Hematopoietic multipotent progenitor cell treated with erythropoietin and hydrocortisone succinate and interleukin-3 and kit ligand, for 17 days (in vitro differentiated cells): ENCODE measurements around the gene CD84.
"Not testable (repeated sequence)": the region's sequence is repeated elsewhere in the genome, so short reads cannot be mapped to it uniquely, and the experiment has no call there.

Experiments
- DNase-seq: peaks from one replicate; pipeline ENCODE4 v3.0.0-alpha.2; 2015; ENCODE audit warnings: low spot score

CD84 gene

DNA sequence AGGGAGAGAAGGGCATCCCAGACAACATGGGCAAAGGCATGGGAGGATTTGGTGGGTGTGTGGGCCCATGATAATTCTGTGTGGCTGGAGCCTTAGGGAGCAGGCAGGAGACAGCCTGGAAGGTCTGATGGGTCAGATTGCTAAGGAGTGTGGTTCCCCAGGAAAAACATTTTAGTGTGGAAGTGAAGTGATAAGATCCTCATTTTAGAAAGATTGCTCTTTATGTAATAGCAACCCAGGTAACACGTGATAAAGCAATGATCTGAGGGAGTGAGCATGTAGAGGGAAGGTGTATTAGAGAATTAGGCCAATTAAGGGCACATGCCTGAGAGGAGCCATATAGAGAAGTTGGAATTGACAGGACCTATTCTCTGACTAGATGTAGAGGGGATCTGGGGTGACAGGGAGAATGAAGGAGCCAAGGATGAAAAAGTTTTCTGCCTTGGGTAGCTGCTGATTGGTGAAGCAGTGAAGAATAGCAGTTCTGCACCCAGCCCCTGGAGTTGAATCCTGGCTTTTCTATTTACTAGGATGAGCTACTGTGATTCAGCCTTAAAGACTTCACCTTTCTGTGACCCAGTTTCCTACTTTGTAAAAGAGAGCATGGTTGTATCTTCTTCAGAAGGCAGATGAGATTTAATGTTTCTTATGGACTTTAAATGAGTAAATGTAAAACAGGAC lies 37.5 kb downstream of the CD84 start:
- DNase-seq, result peak; percentile 42

DNA sequence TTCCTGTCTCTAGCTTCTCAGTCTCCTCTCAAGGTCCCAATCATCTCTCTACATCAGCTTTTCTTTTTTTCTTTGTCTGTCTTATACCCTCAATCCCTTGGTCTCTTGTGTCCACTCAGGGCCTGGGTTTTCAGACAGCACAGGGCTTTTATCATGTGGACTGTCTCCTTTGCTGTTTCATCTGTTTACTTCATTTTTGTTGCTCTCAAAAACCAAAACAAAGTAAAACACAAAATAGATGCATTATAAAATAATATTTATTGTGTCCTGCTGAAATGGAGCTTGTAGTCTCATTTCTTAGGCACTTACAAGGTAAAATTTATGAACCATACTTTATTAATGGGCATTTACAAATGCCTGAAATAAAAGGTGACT lies 38.5 kb downstream of the CD84 start:
- no peak for DNase-seq

DNA sequence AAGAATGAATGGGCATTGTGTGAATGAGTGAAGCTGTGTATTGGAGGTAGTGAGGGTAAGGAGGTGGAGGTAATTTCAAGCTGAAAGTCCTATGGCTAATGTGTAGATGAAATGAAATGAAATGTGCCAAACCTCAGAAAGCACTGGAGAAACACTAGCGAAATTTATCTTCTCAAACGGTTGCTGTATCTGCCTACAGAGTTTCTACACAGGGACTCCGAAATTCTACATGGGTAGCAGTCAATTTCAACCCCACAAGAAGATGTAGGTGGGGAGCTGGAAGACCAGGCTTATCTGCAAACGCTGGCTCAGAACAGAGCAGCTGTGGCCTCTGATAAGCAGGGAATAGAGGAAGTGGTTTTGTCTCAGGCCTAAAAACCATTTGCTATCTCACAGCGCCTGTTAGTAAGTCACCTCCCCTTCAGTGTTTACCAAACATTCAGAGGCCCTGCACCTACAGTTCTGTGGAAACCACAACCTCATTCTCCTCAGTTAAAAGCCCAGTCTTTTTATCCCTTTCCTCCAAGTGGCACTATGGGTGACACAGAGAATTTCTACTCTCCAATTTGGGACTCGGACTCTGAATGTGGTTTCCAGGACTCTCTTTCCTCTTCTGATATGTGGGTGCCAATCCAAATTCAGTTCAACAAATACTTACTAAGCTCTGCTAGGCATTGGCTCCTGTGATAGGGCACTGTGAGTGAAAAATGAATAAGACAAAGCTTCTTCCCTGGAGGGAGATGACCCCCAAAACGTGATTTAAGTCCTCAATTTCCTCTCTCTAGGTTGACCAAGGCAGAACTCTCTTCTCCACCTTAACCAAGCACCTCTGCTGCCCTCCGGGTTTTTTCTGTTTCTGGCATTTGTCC lies 39.1 kb downstream of the CD84 start:
- DNase-seq, result peak; percentile 88

DNA sequence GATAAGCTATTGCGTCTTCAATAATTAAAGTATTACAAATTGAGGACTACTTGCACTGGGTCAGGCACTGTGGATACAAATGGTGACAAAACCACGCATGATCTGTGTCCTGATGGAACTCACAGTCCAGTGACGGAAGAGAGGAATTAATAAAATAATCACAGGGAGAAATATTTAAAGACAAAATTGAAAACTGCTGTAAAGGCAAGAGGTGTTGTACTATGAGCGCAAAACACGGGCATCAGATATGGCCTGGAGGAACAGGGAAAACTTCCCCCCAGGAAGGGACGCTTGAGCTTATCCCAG lies 39.7 kb downstream of the CD84 start:
- no peak for DNase-seq

DNA sequence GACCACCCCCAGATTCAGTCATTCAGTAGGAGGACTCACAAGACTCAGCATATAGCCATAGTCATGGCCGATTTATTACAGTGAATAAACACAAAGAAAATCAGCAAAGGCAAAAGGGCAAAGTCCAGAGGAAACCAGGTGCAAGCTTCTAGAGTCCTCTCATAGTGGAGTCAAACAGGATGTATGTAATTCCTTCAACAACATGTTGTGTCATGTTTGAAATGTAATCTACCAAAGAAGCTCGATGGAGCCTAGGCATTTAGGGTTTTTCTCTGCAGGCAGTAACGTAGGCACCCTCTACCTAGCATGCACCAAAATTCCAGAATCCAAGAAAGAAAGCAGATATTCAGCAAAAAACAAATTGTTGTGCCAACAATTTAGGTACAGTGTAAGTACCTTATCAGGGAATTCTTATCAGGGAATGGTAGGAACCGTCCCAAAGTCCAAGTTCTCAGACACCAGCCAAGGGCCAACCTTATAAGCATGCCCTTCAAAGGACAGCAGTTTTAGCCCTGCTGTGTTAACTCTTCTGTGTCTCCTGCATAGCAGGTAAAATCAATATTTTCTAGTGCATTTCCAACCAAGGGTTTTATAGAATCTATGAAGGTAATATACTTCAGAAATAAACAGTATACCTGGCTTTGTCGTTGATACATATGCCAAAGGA lies 40.2 kb downstream of the CD84 start:
- DNase-seq, result peak; percentile 41

DNA sequence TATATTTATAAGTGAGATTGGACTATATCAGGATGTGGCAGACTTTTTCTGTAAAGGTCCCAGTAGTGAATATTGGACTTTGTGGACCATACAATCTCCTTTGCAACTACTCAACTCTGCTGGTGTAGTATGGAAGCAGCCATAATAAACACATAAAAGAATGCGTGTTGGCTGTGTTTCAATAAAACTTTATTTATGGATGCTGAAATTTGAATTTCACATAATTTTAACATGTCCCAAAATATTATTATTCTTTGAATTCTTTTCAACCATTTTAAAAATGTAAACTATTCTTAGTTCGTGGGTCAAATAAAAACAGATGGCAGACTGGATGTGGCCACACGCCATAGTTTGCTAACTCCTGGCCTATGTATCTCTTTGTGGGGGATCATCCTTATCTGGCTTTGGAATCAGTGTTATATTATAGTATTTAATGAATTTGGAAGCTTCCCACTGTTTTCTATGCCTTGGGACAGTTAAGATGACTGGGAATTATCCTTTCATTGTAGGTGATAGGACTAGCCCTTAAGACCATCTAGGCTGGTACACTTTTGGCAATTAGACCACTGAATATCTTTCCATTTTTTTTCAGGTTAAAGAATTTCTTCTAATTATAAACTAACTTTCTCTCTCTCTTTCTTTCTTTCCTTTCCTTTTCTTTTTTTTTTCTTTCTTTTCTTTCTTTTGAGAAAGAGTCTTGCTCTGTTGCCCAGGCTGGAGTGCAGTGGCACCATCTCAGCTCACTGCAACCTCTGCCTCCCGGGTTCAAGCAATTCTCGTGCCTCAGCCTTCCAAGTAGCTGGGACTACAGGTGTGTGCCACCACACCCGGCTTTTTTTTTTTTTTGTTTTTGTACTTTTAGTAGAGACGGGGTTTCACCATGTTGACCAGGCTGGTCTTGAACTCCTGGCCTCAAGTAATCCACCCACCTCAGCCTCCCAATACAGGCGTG lies 41.3 kb downstream of the CD84 start:
- no peak for DNase-seq

DNA sequence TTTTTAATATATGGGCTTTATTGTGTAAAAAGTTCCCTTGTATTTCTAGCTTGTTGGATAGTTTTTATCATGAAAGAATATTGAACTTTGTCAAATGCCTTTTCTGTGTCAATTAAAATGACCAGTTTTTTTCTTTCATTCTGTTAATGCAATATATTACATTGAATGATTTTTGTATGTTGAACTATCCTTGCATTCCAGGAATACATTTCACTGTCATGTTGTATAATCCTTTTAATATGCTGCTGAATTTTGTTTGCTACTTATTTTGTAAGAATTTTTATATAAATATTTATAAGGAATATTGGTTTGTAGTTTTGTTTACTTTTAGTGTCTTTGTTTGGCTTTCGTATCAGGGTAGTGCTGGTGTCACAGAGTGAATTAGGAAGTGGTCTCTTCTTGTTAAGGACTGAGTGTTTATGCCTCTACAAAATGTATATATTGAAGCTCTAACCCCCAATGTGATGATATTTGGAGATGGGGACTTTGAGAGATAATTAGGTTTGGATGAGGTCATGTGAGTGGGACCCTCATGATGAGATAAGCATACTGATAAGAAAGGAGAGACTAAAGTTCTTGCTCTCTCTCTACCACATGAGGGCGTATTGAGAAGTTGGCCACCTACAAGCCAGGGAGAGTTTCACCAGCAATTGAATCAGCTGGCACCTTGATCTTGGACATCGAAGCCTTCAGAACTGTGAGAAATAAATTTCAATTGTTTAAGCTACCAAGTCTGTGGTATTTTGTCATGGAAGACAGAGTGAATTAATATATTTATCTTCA lies 44.3 kb downstream of the CD84 start:
- DNase-seq, result no peak

DNA sequence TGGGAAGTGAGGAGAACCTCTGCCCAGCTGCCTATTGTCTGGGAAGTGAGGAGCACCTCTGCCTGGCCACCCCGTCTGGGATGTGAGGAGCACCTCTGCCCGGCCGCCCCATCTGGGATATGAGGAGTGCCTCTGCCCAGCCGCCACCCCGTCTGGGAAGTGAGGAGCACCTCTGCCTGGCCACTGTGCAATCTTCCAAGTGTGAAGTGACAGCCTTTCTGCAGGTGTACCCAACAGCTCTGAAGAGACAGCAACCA lies 46.8 kb downstream of the CD84 start:
- not testable (repeated sequence) for DNase-seq

DNA sequence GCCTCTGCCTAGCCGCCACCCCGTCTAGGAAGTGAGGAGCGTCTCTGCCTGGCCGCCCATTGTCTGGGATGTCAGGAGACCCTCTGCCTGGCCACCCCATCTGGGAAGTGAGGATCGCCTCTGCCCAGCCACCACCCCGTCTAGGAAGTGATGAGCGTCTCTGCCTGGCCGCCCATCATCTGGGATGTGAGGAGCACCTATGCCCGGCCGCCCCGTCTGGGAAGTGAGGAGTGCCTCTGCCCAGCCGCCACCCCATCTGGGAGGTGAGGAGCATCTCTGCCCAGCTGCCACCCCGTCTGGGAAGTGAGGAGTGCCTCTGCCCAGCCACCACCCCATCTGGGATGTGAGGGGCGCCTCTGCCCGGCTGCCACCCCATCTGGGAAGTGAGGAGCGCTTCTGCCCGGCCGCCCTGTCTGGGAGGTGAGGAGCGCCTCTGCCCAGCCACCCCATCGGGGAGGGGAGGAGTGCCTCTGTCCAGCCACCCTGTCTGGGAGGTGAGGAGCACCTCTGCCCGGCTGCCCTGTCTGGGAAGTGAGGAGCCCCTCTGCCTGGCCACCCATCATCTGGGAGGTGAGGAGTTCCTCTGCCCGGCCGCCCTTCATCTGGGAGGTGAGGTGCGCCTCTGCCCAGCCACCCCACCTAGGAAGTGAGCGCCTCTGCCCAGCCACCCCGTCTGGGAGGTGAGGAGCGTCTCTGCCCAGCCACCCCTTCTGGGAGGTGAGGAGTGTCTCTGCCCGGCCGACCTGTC lies 47.3 kb downstream of the CD84 start:
- not testable (repeated sequence) for DNase-seq

DNA sequence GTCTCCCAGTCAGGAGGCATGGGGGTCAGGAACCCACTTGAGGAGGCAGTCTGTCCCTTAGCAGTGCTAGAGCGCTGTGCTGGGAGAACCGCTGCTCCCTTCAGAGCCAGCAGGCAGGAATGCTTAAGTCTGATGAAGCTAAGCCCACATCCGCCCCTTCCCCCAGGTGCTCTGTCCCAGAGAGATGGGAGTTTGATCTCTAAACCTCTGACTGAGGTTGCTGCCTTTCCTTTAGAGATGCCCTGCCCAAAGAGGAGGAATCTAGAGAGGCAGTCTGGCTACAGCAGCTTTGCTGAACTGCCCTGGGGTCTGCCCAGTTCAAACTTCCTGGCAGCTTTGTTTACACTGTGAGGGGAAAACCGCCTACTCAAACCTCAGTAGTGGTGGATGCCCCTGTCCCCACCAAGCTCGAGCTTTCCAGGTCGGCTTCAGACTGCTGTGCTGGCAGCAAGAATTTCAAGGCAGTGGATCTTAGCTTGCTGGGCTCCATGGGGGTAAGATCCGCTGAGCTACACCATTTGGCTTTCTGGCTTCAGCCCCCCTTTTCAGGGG lies 49.8 kb downstream of the CD84 start:
- DNase-seq, result not testable (repeated sequence)

DNA sequence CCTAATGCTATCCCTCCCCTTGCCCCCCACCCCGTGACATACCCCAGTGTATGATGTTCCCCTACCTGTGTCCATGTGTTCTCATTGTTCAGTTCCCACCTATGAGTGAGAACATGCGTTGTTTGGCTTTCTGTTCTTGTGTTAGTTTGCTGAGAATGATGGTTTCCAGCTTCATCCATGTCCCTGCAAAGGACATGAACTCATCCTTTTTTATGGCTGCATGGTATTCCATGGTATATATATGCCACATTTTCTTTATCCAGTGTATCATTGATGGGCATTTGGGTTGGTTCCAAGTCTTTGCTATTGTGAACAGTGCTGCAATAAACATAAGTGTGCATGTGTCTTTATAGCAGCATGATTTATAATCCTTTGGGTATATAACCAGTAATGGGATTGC lies 55.5 kb downstream of the CD84 start:
- DNase-seq, result not testable (repeated sequence)

DNA sequence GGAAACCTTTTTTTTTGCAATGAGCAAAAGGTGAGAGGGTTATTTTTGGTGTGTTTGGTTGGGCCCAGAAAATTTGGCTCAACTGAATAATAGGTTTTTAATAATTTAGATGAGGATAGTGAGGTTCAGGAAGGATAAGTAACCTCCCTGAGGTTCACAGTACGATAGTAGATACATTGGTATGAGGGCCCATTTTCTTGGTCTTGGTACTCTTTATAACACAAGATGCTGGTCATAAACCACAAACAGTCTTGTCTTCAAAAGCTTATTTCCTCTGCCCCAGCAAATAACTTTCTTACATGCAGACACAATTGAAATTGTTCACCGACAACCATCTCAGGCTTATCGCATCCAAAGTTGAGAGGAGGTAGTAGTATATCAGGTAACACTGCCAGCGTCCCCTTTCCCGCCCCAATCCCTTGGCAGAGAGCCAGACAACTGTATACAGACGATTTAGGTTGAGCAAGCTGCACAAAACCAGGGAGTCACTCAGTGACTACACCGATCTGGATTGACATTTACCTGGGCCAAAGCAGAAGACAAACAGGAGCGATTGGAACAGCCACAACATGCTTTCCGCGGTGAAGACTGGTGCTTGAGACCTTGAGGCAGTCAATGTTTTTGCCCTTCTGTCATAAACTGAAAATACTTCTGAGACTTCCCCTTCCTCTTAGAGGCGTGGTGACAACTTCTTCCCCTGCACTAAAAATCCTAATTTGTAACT lies 56.5 kb downstream of the CD84 start, which contains the start of gene SLAMF6:
SLAMF6 (minus strand) TSS at position 634 of the 724 bp plus-strand sequence; CDS start at position 571, 63 bp downstream.
- DNase-seq, result no peak

DNA sequence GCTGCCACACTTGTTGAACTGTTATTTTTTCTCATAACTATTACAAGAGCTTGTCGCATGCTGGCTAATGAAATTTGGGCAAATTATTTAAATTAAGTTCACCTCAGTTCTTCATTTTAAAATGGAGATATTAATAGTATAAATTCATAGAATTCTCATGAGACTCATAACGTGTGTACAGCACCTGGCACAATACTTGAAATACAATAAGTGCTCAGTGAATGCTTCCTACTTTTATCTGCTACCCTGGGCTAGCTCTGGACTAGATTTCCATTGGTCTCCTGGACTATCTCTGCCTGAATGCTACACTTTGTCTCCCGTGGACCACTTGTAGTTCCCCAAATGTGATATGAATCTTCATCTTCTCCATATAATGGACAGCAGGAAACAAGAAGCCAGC lies 57.2 kb downstream of the CD84 start:
- no peak for DNase-seq

DNA sequence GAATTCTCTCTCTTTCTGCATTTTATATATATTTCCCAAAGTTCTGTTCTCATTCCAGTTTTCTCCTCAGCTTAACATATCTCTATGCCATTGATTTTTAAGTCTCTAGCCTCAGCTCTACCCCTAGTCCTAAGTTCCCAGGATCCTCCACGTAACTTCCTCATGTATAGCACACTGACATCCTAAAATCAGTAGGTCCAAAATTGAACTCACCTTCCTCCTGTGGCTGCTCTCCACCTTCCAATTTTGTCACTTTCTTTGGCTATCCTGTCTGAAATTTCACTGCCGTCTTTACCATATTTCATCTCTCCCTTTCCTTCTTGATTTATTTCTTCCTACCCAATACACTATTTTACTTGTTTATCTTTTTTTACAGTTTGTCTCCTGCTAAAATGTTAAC lies 57.7 kb downstream of the CD84 start:
- DNase-seq, result no peak

DNA sequence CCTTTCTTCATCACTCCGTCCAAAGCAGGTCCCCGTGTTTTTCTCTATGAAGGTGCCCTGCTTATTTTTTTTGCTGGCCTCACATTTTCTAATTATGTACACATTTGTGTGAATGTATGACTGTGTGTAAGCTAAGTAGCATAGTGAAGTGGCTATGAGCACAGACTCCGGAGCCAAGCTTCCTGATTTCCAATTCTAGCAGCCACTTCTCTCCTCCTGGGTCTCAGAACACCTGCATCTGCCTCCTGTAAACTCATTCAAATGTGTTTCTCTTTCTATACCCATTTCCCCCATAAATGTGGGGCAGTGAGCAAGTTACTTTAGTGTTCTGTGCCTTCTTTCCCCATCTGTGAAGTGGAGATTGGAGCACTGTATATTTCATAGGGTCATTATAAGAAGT lies 58.3 kb downstream of the CD84 start:
- DNase-seq, result no peak

DNA sequence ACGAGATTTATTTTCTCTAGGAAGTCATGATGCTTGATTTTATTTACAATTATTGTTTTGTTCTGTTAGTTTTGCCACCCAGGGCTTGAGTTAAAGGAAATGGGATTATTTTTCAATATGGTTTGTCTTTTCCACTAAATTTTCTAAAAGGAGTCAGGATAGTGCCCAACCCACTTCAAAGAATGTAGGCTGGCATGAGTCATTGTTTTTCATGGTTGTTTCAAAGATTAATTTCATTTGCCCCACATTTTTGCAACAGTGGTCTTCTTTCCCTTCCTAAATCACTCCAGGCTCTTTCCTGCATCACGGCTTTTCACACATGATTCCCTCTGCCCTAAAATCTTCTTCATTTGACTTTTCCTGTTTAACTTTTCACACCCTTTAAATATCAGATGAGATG lies 58.7 kb downstream of the CD84 start:
- no peak for DNase-seq

DNA sequence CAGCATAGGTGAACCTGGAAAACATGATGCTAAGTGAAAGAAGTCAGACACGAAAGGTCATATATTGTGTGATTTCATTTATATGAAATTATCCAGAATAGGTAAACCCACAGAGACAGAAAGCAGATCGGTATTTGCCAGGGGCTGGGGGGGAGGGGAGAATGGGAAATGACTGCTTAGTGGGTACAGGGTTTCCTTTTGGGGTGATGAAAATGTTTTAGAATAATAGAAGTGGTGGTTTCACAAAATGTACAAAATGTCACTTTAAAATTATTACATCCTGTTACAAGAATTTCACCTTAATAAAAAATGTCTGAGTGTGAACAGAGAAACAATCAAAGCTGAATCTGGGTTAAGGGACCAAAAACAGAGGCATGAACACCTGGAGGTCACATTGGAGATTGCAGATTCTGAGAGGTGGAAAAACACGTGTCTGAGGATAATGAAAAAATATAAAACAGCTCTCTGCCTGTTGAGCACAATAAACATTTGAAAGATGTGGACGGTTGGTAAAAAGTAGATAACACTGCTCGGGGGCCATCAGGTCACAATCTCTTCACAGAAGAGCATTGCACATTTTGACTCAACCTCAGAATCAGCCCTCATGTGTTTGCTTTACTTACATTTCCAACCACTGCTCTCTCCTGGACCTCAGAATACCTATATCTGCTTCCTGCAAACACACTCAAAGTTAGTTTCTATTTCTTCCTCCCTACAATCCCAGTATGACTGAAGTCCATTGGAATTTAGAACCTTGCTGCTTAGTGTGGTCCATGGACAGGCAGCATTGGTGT lies 59.5 kb downstream of the CD84 start:
- no peak for DNase-seq

DNA sequence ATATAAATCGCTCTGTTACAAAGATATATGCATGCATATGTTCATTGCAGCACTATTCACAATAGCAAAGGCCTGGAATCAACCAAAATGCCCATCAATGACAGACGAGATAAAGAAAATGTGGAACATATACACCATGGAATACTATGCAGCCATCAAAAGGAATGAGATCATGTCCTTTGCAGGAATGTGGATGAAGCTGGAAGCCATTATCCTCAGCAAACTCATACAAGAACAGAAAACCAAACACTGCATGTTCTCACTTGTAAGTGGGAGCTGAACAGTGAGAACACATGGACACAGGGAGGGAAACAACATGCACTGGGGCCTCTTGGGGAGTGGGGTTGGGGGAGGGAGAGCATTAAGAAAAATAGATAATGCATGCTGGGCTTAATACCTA lies 61.8 kb downstream of the CD84 start:
- DNase-seq, result not testable (repeated sequence)

DNA sequence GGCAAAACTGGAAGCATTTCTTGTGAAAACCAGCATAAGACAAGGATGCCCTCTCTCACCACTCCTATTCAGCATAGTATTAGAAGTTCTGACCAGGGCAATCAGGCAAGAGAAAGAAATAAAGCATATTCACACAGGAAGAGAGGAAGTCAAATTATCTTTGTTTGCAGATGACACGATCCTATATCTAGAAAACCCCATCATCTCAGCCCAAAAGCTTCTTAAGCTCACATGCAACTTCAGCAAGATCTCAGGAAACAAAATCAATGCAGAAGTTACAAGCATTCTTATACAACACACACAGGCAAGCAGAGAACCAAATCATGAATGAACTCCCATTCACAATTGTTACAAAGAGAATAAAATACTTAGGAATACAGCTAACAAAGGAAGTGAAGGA lies 63.4 kb downstream of the CD84 start:
- DNase-seq, result not testable (repeated sequence)
